ENCODE data around the gene ATP4B. TPM values are rescaled to one million over a fixed set of nuclear protein-coding genes. Genes with fewer than 3 reads are reported as not detected.

ATP4B gene
- total RNA-seq, 1 donor = not detected

- DNase-seq (ENCODE audit: low read depth) = no peak
- H3K4me3 ChIP-seq (ENCODE audit: low read depth, low read length) = no peak overlapping the region
- TF ChIP-seq CTCF (IDR thresholded peaks at IDR 0.05; ENCODE audit: insufficient read depth, low read depth, low read length) = no peak
Observed at GRCh38 chr13:113631341-113632095, 26.5 kb downstream of the ATP4B start.

GRCh38 chr13:113630804-113631203, 27.2 kb downstream of the ATP4B start:
- no peak for TF ChIP-seq CTCF (IDR thresholded peaks at IDR 0.05; ENCODE audit: insufficient read depth, low read depth, low read length)
- no peak overlapping the region for H3K4me3 ChIP-seq (ENCODE audit: low read depth, low read length)
- no peak for DNase-seq (ENCODE audit: low read depth)

GRCh38 chr13:113630296-113630695, 27.7 kb downstream of the ATP4B start:
- no peak for DNase-seq (ENCODE audit: low read depth)
- H3K4me3 ChIP-seq (ENCODE audit: low read depth, low read length) = no peak overlapping the region
- TF ChIP-seq CTCF (IDR thresholded peaks at IDR 0.05; ENCODE audit: insufficient read depth, low read depth, low read length) = no peak

GRCh38 chr13:113629866-113630265, 28.1 kb downstream of the ATP4B start:
- no peak overlapping the region for H3K4me3 ChIP-seq (ENCODE audit: low read depth, low read length)
- no peak for TF ChIP-seq CTCF (IDR thresholded peaks at IDR 0.05; ENCODE audit: insufficient read depth, low read depth, low read length)
- no peak for DNase-seq (ENCODE audit: low read depth)

- DNase-seq (ENCODE audit: low read depth) = no peak
- no peak for TF ChIP-seq CTCF (IDR thresholded peaks at IDR 0.05; ENCODE audit: insufficient read depth, low read depth, low read length)
- H3K4me3 ChIP-seq (ENCODE audit: low read depth, low read length) = no peak overlapping the region
Observed at GRCh38 chr13:113628291-113629270, 29.4 kb downstream of the ATP4B start.

- no peak for TF ChIP-seq CTCF (IDR thresholded peaks at IDR 0.05; ENCODE audit: insufficient read depth, low read depth, low read length)
- no peak for DNase-seq (ENCODE audit: low read depth)
- no peak overlapping the region for H3K4me3 ChIP-seq (ENCODE audit: low read depth, low read length)
Observed at GRCh38 chr13:113627136-113627535, 30.9 kb downstream of the ATP4B start.

Measured in fibroblast of villous mesenchyme (primary cell).